GM12878 (cell line): Measurements from ENCODE around the gene ACOT12. TPM values are rescaled to one million over a fixed set of nuclear protein-coding genes. Genes with fewer than 3 reads are reported as not detected.

Experiments used
- BMI1 ChIP-seq: fragments of 450-650 bp; IDR thresholded peaks from 2 replicates; pipeline ENCODE4 v1.6.1; 2016; ENCODE audit warnings: mild to moderate bottlenecking, moderate library complexity, borderline replicate concordance
- BRCA1 ChIP-seq: IDR thresholded peaks from 2 replicates; pipeline ENCODE4 v1.6.1; 2011; ENCODE audit warnings: low read depth, low read length, improper control_type of control experiment
- CEBPB ChIP-seq, 2 experiments: fragments of 150-350 bp in 1 of 2; IDR thresholded peaks; 2 replicates each; pipeline ENCODE4 v1.6.1; 2012 to 2014; ENCODE audit warnings: low read depth in 2 of 2, low read length in 2 of 2, borderline replicate concordance in 1 of 2, inconsistent platforms in 1 of 2
- JUNB ChIP-seq: IDR thresholded peaks from 2 replicates; pipeline ENCODE4 v1.6.1; 2016; ENCODE audit warnings: antibody characterized with exemption, mild to moderate bottlenecking
- NFYB ChIP-seq: IDR thresholded peaks from 2 replicates; pipeline ENCODE4 v1.6.1; 2011; ENCODE audit warnings: low read depth, mild to moderate bottlenecking, low read length, improper control_type of control experiment, moderate library complexity; ENCODE audit not compliant: insufficient read depth
- RAD21 ChIP-seq: IDR thresholded peaks from 2 replicates; pipeline ENCODE4 v1.6.1; 2011; ENCODE audit warnings: mild to moderate bottlenecking, low read depth, low read length, moderate library complexity; ENCODE audit not compliant: insufficient read depth
- RAD51 ChIP-seq: fragments of 450-650 bp; IDR thresholded peaks from 2 replicates; pipeline ENCODE4 v1.6.1; 2016; ENCODE audit warnings: moderate library complexity, mild to moderate bottlenecking, inconsistent platforms
- SKIL ChIP-seq: fragments of 450-650 bp; IDR thresholded peaks from 2 replicates; pipeline ENCODE4 v1.6.1; 2017; ENCODE audit warnings: mild to moderate bottlenecking, low read depth, inconsistent platforms; ENCODE audit not compliant: poor library complexity, severe bottlenecking
- SREBF1 ChIP-seq: IDR thresholded peaks from 2 replicates; pipeline ENCODE4 v1.6.1; 2012; ENCODE audit warnings: mild to moderate bottlenecking, low read length
- USF1 ChIP-seq: IDR thresholded peaks from 2 replicates; pipeline ENCODE4 v1.6.1; 2011; ENCODE audit warnings: borderline replicate concordance, low read depth, mild to moderate bottlenecking, moderate library complexity, mixed read lengths, low read length; ENCODE audit not compliant: insufficient read depth; ENCODE audit errors: extremely low read length
- ZNF592 ChIP-seq: fragments of 450-650 bp; IDR thresholded peaks from 2 replicates; pipeline ENCODE4 v1.6.1; 2017; ENCODE audit warnings: mild to moderate bottlenecking, moderate library complexity
- ZZZ3 ChIP-seq: IDR thresholded peaks from 2 replicates; pipeline ENCODE4 v1.6.1; 2011; ENCODE audit warnings: low read depth; ENCODE audit not compliant: control insufficient read depth, insufficient read length
- polyA plus RNA-seq, 11 experiments: library from polyadenylated mRNA; depleted of rRNA in 4 of 11; unstranded in 6 of 11; stranded (reverse) in 5 of 11; fragments of >200 nt; fragmentation: Nextera tagmentation in 4 of 11; fragmentation: Illumina TruSeq in 1 of 11; extraction: Ambion mirVana in 4 of 11; extraction: Trizol in 1 of 11; gene quantifications; 1 replicate in 1 of 11; 2 replicates in 10 of 11; pipeline versions ENCODE4 v1.2.1 to v1.2.3, GENCODE V29; 2011 to 2016; ENCODE audit warnings: inconsistent platforms in 2 of 11, missing spikeins in 2 of 11, low read depth in 1 of 11
- total RNA-seq, 4 experiments: library from RNA; depleted of rRNA in 3 of 4; stranded (reverse); fragments of >200 nt in 3 of 4; fragmentation: Illumina TruSeq in 1 of 4; extraction: Trizol in 1 of 4; gene quantifications; 2 replicates each; pipeline versions ENCODE4 v1.2.1 to v1.2.3, GENCODE V29; 2013 to 2021

The ACOT12 gene
- total and polyA plus RNA-seq, 10 of the 15 experiments (the other 5 are each of a cell fraction or from before 2014, with no cell fraction given) = 0.08 TPM; not detected in 9

- TF ChIP-seq SKIL (no peak), NFYB (no peak), JUNB (no peak), BRCA1 (no peak), USF1 (no peak), CEBPB (IDR thresholded peaks at IDR 0.05; ENCODE audit: borderline replicate concordance in 1 of 2, low read depth in 2 of 2, low read length in 2 of 2) (no peak), ZZZ3 (no peak), SREBF1 (no peak), RAD21 (no peak), BMI1 (no peak), RAD51 (no peak), ZNF592 (no peak)
Observed at GRCh38 chr5:81300921-81301270, 93.0 kb downstream of the ACOT12 start (continued).
